OCI-LY1 (cell line): ENCODE data around the gene CDX2.

Source experiments
- EZH2 ChIP-seq: fragments of 200-600 bp; sonication (generic), shearing (Covaris generic); IDR thresholded peaks from 2 replicates; pipeline ENCODE4 v1.8.0; 2017; ENCODE audit warnings: borderline replicate concordance, mixed run types, mild to moderate bottlenecking, antibody characterized with exemption, low read length, moderate library complexity, mixed read lengths
- TF ChIP-seq, protein P1 (sequence below): fragments of 200-600 bp; sonication (generic), shearing (Covaris generic); IDR thresholded peaks from 2 replicates; pipeline ENCODE4 v1.5.1; 2017; ENCODE audit warnings: mild to moderate bottlenecking, antibody characterized with exemption, low read length, moderate library complexity, mixed read lengths

GRCh38 chr13:27988520-27988919 is 19.4 kb upstream of the CDX2 start, which contains the start of gene URAD:
- TF ChIP-seq, protein P1, sequence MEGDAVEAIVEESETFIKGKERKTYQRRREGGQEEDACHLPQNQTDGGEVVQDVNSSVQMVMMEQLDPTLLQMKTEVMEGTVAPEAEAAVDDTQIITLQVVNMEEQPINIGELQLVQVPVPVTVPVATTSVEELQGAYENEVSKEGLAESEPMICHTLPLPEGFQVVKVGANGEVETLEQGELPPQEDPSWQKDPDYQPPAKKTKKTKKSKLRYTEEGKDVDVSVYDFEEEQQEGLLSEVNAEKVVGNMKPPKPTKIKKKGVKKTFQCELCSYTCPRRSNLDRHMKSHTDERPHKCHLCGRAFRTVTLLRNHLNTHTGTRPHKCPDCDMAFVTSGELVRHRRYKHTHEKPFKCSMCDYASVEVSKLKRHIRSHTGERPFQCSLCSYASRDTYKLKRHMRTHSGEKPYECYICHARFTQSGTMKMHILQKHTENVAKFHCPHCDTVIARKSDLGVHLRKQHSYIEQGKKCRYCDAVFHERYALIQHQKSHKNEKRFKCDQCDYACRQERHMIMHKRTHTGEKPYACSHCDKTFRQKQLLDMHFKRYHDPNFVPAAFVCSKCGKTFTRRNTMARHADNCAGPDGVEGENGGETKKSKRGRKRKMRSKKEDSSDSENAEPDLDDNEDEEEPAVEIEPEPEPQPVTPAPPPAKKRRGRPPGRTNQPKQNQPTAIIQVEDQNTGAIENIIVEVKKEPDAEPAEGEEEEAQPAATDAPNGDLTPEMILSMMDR = no peak
- no peak for TF ChIP-seq EZH2
